Measurements from ENCODE around the gene SAMD13. TPM values are rescaled to one million over a fixed set of nuclear protein-coding genes. Genes with fewer than 3 reads are reported as not detected.

SAMD13 gene
- total RNA-seq, 3 donors from 2014 or later = 0.99 TPM; not detected in 2

DNA sequence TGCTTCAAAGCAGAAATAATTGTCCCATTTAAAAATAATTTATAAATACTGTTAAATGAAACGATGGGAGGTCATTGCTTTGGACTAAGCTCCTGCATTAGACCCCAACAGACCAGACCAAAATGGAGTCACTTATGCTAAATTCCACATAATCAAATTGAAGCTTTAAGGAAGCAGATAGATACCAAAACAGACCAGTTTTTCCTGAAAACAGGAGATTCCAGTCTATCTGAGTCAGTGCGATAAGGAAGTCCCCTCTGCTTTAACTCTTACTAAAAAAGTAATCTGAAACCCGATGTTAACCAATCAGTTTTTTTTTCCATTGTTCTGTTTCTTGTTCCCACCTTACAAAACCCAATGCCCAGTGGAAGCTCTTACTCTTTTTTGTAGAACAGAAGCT lies 80.6 kb downstream of the SAMD13 start:
- no peak for ATAC-seq
- H3K27me3 Mint-ChIP-seq (ENCODE audit: low read depth) = peaks cover 6% of the 10 kb centered on the region
- DNase-seq = no peak
- H3K36me3 Mint-ChIP-seq (ENCODE audit: insufficient read depth) = no peaks in the 10 kb centered on the region
- H3K9me3 Mint-ChIP-seq = no peaks in the 10 kb centered on the region
- no peak overlapping the region for H3K4me3 Mint-ChIP-seq
- no peaks in the 10 kb centered on the region for H3K4me1 Mint-ChIP-seq (ENCODE audit: low read depth)

DNA sequence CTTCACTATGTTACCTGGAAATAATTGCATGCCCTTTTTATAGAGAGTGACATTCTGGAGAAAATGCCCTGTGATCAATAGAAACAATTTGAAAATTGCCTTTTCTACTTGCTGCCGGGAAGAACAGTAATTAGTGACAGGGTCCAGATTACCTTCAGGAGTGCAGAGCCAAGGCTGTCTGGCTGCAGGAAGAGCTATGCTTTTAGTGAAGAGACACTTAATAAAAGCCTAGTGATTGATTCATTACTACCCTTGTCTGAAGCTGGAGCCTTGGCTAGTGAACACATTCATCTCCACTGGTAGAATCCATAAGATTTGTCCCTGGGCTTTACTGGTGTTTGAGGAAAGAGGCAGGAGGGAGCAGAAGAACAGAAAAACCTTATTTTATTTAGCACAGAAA lies 83.8 kb downstream of the SAMD13 start:
- DNase-seq (no peak), ATAC-seq (no peak)
- Mint-ChIP-seq H3K4me1 (ENCODE audit: low read depth) (peaks cover 1% of the 10 kb centered on the region), H3K9me3 (no peaks in the 10 kb centered on the region), H3K27me3 (ENCODE audit: low read depth) (peaks cover 6% of the 10 kb centered on the region), H3K36me3 (ENCODE audit: insufficient read depth) (no peaks in the 10 kb centered on the region), H3K4me3 (no peak overlapping the region)

DNA sequence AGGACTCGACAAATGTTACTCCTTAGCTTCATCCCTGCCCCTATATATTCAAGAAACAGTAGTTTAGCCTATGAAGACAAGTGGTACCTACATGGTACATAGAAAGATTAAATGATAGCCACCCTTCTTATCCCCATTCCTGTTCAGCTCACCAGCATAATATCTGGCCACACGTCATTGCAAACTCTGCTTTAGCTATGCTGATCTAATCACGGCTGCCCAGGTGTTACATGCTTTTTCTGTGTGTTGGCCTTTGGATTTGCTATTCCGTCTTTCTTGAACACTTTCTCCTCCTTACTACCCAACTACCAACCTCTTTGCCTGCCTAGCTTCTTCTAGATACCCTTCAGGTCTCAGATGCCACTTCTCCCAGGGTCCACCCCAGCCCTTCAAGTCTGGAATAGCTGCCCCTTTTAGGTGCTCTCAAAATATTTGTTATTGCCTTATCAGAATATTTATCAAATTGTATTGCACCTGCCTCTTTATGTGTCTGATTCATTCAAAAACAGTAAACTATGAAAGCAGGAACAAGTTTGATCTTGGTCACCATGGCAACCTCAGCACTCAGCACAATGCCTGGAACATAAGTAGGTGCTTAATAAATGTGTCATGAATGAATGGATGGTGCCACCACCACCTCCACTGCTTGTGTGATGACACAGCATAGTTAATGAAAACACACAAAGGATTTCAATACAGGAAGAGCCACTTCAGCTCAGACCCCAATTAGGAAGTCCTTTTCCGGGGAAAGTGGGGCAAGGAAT lies 85.4 kb downstream of the SAMD13 start:
- ATAC-seq = no peak

DNA sequence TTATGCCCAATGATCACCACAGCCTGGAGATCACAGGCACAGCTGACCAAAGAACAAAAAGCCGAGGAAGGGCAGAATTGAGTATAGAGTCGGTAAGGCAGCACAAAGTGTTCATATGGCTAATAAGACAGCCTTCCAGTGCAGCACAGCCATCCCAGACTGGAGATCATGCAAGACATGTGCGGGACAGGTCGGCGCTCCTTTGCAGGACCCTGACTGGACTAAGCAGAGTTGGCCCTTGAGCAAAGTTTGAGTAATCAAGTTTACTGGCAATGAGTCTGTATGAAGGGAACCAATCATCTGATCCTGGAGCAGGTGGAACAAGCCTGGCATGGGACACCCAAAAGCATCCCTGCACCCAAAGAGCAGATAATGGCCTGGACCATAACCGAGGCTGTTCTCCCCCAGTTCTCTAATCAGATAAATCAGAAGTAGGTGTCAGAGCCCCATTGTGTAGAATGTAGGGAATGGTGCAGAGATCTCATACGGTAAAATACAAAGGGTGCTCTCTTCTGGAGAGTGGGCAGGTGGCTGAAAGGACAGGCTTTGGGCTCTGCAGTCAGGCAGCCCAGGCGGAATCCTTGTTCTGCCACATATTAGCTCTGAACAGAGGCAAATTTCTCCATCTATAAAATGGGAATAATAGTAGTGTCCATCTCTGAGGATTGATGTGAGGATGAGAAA lies 86.1 kb downstream of the SAMD13 start:
- Mint-ChIP-seq H3K36me3 (ENCODE audit: insufficient read depth) (no peaks in the 10 kb centered on the region), H3K27me3 (ENCODE audit: low read depth) (peaks cover 6% of the 10 kb centered on the region), H3K4me1 (ENCODE audit: low read depth) (peaks cover 1% of the 10 kb centered on the region), H3K9me3 (no peaks in the 10 kb centered on the region), H3K4me3 (no peak overlapping the region)
- DNase-seq = no peak
- ATAC-seq = no peak

More for the DNA sequence above, 85.4 kb downstream of the SAMD13 start:
- H3K9me3 Mint-ChIP-seq = no peaks in the 10 kb centered on the region
- peaks cover 6% of the 10 kb centered on the region for H3K27me3 Mint-ChIP-seq (ENCODE audit: low read depth)
- no peak overlapping the region for H3K4me3 Mint-ChIP-seq
- H3K4me1 Mint-ChIP-seq (ENCODE audit: low read depth) = peaks cover 1% of the 10 kb centered on the region
- H3K36me3 Mint-ChIP-seq (ENCODE audit: insufficient read depth) = no peaks in the 10 kb centered on the region
- DNase-seq = no peak

DNA sequence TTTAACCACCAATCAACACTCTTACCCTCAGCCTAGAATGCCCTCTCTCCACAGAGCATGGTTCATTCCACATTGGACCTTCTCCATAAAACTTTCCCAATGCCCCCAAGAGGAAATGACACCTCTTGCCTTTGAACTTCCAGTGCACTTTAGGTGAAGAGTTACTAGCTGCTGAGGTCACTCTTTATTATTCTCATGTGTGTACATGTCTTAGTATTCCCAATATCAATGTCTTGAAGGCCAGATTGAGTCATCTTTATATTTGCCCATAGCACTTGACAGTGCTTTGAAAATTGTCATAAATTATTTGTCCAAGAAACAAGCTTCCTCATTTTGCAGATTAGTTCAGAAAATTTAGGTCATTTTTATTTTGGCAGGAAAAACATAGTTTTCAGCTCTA lies 88.7 kb downstream of the SAMD13 start:
- Mint-ChIP-seq H3K4me3 (no peak overlapping the region), H3K27me3 (ENCODE audit: low read depth) (peaks cover 2% of the 10 kb centered on the region), H3K36me3 (ENCODE audit: insufficient read depth) (no peaks in the 10 kb centered on the region), H3K9me3 (no peaks in the 10 kb centered on the region), H3K4me1 (ENCODE audit: low read depth) (peaks cover 1% of the 10 kb centered on the region)
- DNase-seq (no peak), ATAC-seq (no peak)

DNA sequence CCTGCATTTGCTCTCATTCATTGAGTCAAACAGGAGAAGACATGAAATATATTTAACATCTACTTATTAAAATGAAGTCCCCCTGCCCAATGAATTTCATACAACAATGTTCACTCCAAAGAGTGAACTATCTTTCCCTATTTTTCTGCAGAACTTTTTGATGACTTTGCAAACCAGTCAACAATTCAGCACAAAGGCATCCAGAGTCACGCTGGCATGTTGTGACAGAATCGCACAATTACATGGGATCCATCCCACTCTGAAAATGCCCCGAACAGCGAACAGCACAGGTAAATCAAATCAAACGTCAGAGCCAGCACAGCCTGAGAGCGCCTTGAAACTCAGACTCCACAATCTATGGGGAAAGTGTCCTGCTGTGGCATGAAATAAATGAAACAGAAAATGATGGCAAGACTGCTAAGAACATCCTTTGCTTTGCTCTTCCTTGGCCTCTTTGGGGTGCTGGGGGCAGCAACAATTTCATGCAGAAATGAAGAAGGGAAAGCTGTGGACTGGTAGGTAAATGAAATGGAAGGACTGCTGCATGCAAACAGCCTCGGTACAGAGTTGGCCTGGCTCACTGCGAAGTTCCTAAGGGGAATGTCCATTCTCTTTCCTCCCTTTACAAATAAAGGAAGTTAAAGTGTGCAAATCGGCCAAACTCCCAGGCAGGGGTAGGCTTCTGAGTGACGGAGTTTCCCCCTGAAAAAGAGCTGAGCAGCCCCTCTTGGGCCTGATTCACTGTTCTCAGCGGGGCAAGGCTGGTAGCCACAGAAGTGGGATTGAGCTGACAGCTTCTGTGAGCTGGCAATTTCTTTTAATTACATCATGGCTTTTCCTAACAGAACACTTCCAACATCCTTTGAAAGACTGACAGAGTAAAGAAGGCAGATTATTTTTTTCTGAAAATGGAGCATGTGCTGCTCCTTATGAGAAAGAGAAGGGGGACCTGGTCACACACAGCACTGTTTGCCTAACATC lies 97.0 kb downstream of the SAMD13 start, which contains the start of gene DNASE2B:
Gene DNASE2B (plus strand): TSS at position 310 of the 981 bp plus-strand sequence. CDS start 81 bp downstream, at position 391.
- DNase-seq (no peak), ATAC-seq (no peak)
- no peaks in the 10 kb centered on the region for H3K4me1 Mint-ChIP-seq (ENCODE audit: low read depth)
- H3K27me3 Mint-ChIP-seq (ENCODE audit: low read depth) = no peaks in the 10 kb centered on the region
- H3K4me3 Mint-ChIP-seq = no peak within 1 kb of the TSS
- H3K9me3 Mint-ChIP-seq = no peaks in the 10 kb centered on the region
- no peaks in the 10 kb centered on the region for H3K36me3 Mint-ChIP-seq (ENCODE audit: insufficient read depth)

Other genes starting within 250 kb of the SAMD13 start
- 10 to 100 TPM; 14.6 to 17.4 (median 15.0) TPM for gene PRKACB, start 157.4 kb upstream of the SAMD13 start, total RNA-seq
- gene DNASE2B, start 96.8 kb downstream of the SAMD13 start, total RNA-seq = not detected
- 10 to 100 TPM; 88.2 to 96.1 (median 92.9) TPM for gene RPF1, start 177.6 kb downstream of the SAMD13 start, total RNA-seq
- under 1 TPM in 1 of 3 donors, not detected in 2; 0.46 TPM for gene SPATA1, start 204.7 kb downstream of the SAMD13 start, total RNA-seq
- gene GNG5, start 204.9 kb downstream of the SAMD13 start, total RNA-seq = 100 to 1,000 TPM; 102 to 112 (median 105) TPM

Measured in activated T-cell treated with anti-CD3 and anti-CD28 coated beads, Interleukin-2, amount 50 U/mL, for 4 hours (primary cell).